SK-N-SH (cell line): ENCODE data around the gene SDHA. TPM values are rescaled to one million over a fixed set of nuclear protein-coding genes. Genes with fewer than 3 reads are reported as not detected.

Experiments
- CTCF ChIA-PET: fragments of 300-600, 350-600 bp; formaldehyde crosslinking; extraction: SDS; loops from one replicate; lab custom pipeline; 2021; lab: Yijun Ruan, JAX
- POLR2A ChIA-PET: fragments of 350-600 bp; sonication (Branson Sonifier 250); formaldehyde crosslinking; extraction: SDS; loops from one replicate; lab custom pipeline; 2020; ENCODE audit warnings: antibody characterized with exemption, inconsistent platforms; lab: Yijun Ruan, JAX
- DNase-seq: peaks from one replicate; pipeline ENCODE4 v3.0.0; 2012
- H2AFZ ChIP-seq: fragments of 200-600 bp; sonication (generic); 2 replicates; pipeline ENCODE4 v1.8.1; 2016; ENCODE audit warnings: antibody characterized with exemption, mild to moderate bottlenecking, low read depth
- H3F3A ChIP-seq: fragments of 200-600 bp; sonication (generic); replicated peaks from 2 replicates; pipeline ENCODE3; 2016; ENCODE audit warnings: antibody characterized with exemption, mild to moderate bottlenecking; ENCODE audit not compliant: insufficient read depth
- H3K27ac ChIP-seq, 2 experiments: fragments of 200-500 bp in 1 of 2; fragments of 200-600 bp in 1 of 2; sonication (Bioruptor generic) in 1 of 2; sonication (generic), shearing (Covaris generic) in 1 of 2; 2 replicates each; pipeline versions ENCODE4 v1.5.1 to v1.6.1; 2014 to 2016; ENCODE audit warnings: low read depth in 2 of 2, inconsistent platforms in 1 of 2, low read length in 1 of 2, mild to moderate bottlenecking in 1 of 2, mixed read lengths in 1 of 2
- H3K27me3 ChIP-seq: fragments of 200-600 bp; sonication (generic), shearing (Covaris generic); 2 replicates; pipeline ENCODE4 v1.6.1; 2016; ENCODE audit warnings: mixed run types; ENCODE audit not compliant: insufficient read depth
- H3K36me3 ChIP-seq, 2 experiments: fragments of 200-500 bp in 1 of 2; fragments of 200-600 bp in 1 of 2; sonication (Bioruptor generic) in 1 of 2; sonication (generic) in 1 of 2; replicated peaks in 1 of 2; 2 replicates each; pipeline versions ENCODE3 to v1.5.1; 2014 to 2016; ENCODE audit warnings: low read length in 1 of 2, mild to moderate bottlenecking in 1 of 2; ENCODE audit not compliant: insufficient read depth in 2 of 2, control insufficient read depth in 1 of 2
- H3K4me1 ChIP-seq, 2 experiments: fragments of 200-500 bp in 1 of 2; fragments of 200-600 bp in 1 of 2; sonication (Bioruptor generic) in 1 of 2; sonication (generic), shearing (Covaris generic) in 1 of 2; 2 replicates each; pipeline versions ENCODE4 v1.5.1 to v1.6.1; 2014 to 2016; ENCODE audit warnings: low read depth in 1 of 2, low read length in 1 of 2, mixed run types in 1 of 2; ENCODE audit not compliant: insufficient read depth in 2 of 2, control insufficient read depth in 1 of 2
- H3K4me2 ChIP-seq: fragments of 200-600 bp; sonication (generic), shearing (Covaris generic); 2 replicates; pipeline ENCODE4 v1.6.1; 2017; ENCODE audit warnings: mixed run types
- H3K4me3 ChIP-seq, 2 experiments: fragments of 200-500 bp in 1 of 2; fragments of 200-600 bp in 1 of 2; sonication (Bioruptor generic) in 1 of 2; sonication (generic), shearing (Covaris generic) in 1 of 2; 2 replicates each; pipeline versions ENCODE4 v1.5.1 to v1.8.1; 2014 to 2016; ENCODE audit warnings: low read depth in 2 of 2, inconsistent platforms in 1 of 2, low read length in 1 of 2, mild to moderate bottlenecking in 1 of 2, mixed read lengths in 1 of 2, moderate library complexity in 1 of 2
- H3K79me2 ChIP-seq: fragments of 200-600 bp; sonication (generic); 2 replicates; pipeline ENCODE4 v1.8.1; 2017; ENCODE audit warnings: mild to moderate bottlenecking; ENCODE audit not compliant: insufficient read depth
- H3K9ac ChIP-seq: fragments of 200-600 bp; sonication (generic); 2 replicates; pipeline ENCODE4 v1.6.1; 2017; ENCODE audit warnings: mixed run types
- H3K9me2 ChIP-seq: fragments of 200-600 bp; sonication (generic); 2 replicates; pipeline ENCODE4 v1.6.1; 2017; ENCODE audit warnings: mixed run types
- H3K9me3 ChIP-seq: fragments of 200-600 bp; sonication (generic); 2 replicates; pipeline ENCODE4 v1.6.1; 2017; ENCODE audit warnings: mixed run types, mild to moderate bottlenecking, moderate library complexity
- H4K20me1 ChIP-seq: fragments of 200-600 bp; sonication (generic); 2 replicates; pipeline ENCODE4 v1.6.1; 2017; ENCODE audit warnings: mild to moderate bottlenecking, mixed run types; ENCODE audit not compliant: insufficient read depth
- ELF1 ChIP-seq: IDR thresholded peaks from 2 replicates; pipeline ENCODE4 v1.4.0; 2012
- EZH2phosphoT487 ChIP-seq: fragments of 200-600 bp; sonication (generic); IDR thresholded peaks from 2 replicates; pipeline ENCODE4 v1.6.1; 2017; ENCODE audit warnings: low read depth, mixed run types, mild to moderate bottlenecking, antibody characterized with exemption, moderate library complexity, borderline replicate concordance
- FOXM1 ChIP-seq: IDR thresholded peaks from 2 replicates; pipeline ENCODE4 v1.4.0; 2012; ENCODE audit warnings: low read depth, mild to moderate bottlenecking
- GATA2 ChIP-seq: sonication (generic); formaldehyde crosslinking; IDR thresholded peaks from 2 replicates; pipeline ENCODE4 v1.5.0; 2020; ENCODE audit warnings: mild to moderate bottlenecking, missing genetic modification reagents
- MEF2A ChIP-seq: IDR thresholded peaks from 2 replicates; pipeline ENCODE4 v1.4.0; 2012; ENCODE audit warnings: low read depth, borderline replicate concordance
- MXI1 ChIP-seq: IDR thresholded peaks from 2 replicates; pipeline ENCODE4 v1.6.1; 2012; ENCODE audit warnings: mild to moderate bottlenecking, low read depth, low read length, improper control_type of control experiment
- NFIC ChIP-seq: IDR thresholded peaks from 2 replicates; pipeline ENCODE4 v1.4.0; 2012; ENCODE audit warnings: borderline replicate concordance
- POLR2AphosphoS5 ChIP-seq: IDR thresholded peaks from 2 replicates; pipeline ENCODE4 v1.6.1; 2012; ENCODE audit warnings: low read depth, low read length
- RXRA ChIP-seq: IDR thresholded peaks from 2 replicates; pipeline ENCODE4 v1.4.0; 2012; ENCODE audit warnings: low read depth, mild to moderate bottlenecking, borderline replicate concordance
- SIN3A ChIP-seq: IDR thresholded peaks from 2 replicates; pipeline ENCODE4 v1.6.1; 2012; ENCODE audit warnings: low read depth, mild to moderate bottlenecking, low read length, moderate library complexity, borderline replicate concordance
- SMC3 ChIP-seq: IDR thresholded peaks from 2 replicates; pipeline ENCODE4 v1.6.1; 2012; ENCODE audit warnings: low read depth, low read length, improper control_type of control experiment
- TAF1 ChIP-seq: IDR thresholded peaks from 2 replicates; pipeline ENCODE4 v1.6.1; 2012; ENCODE audit warnings: low read depth, mild to moderate bottlenecking, low read length, moderate library complexity, borderline replicate concordance
- TEAD4 ChIP-seq: IDR thresholded peaks from 2 replicates; pipeline ENCODE4 v1.4.0; 2012; ENCODE audit warnings: mild to moderate bottlenecking, borderline replicate concordance; ENCODE audit not compliant: insufficient read depth
- WGBS: methylation state at CpG from one replicate; pipeline ENCODE4 v1.1.6; 2017; ENCODE audit warnings: low lambda C conversion rate; 5-methylcytosine and 5-hydroxymethylcytosine counted together
- polyA plus RNA-seq, 3 experiments: library from polyadenylated mRNA; depleted of rRNA; stranded (reverse); fragments of >200 nt; gene quantifications; 2 replicates each; pipeline ENCODE4 v1.2.3, GENCODE V29; 2012
- TF ChIP-seq, protein P1 (sequence below): IDR thresholded peaks from 2 replicates; pipeline ENCODE4 v1.4.0; 2012; ENCODE audit warnings: low read depth
- TF ChIP-seq, protein P2 (sequence below): fragments of 150-350 bp; IDR thresholded peaks from 2 replicates; pipeline ENCODE4 v1.6.1; 2016; ENCODE audit warnings: mild to moderate bottlenecking, low read depth, low read length
- TF ChIP-seq, protein P3 (sequence below): fragments of 150-350 bp; IDR thresholded peaks from 2 replicates; pipeline ENCODE4 v1.6.1; 2017; ENCODE audit warnings: antibody characterized with exemption, low read length, low read depth, borderline replicate concordance

The SDHA gene
- polyA plus RNA-seq, 1 of the 3 experiments (the other 2 are of a cell fraction), result 106 TPM

DNA sequence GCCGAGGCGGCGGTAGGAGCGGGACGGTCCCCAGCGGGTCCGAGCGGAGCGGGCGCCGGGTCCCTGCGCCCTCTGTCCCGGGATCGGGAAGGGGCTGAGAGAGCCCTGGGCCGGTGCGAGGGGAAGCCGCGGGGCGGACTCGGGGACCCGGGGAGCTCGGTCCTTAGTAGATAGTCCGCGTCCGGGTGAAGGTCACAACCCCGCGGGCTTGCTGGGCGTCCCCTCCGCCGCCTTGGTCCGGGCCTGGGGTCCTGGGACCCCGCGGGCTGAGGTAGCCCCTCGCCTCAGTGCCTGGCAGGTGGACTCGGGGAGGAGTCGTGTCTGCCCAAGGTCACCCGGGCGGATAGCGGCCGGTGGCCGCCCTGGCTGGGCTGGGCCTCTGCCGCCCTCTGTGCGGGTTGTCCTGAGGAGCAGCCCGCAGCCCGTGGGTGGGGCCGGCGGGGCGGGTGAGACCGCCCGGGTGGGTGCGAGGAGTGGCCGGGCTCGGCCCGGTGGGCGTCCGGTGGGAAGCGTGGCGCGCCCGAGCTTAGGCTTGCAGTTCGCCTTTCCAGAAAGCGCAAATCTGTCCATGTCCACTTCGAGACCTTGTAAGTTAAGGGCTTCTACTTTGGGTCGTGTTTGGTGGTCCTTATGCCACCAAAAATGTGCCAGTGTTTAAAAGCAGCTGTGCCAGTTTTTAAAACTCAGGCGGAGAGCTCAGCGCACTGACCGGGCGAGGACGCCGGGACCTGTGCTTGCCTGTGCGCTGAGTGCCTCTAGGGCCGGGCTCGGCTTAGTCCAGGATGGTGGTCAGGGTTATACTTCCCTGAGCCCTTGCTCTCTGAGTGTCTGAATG, 554 bp downstream of the SDHA start:
- Histone ChIP-seq H3K4me2 (peak overlapping the region; percentile 84), H3F3A (peaks cover 5% of the 10 kb centered on the region), H3K79me2 (peaks cover 84% of the 10 kb centered on the region), H3K27ac (peak overlapping the region; percentile 32 to 34; a peak in 2 of 4 replicates), H3K9me3 (no peaks in the 10 kb centered on the region), H3K9me2 (no peaks in the 10 kb centered on the region), H3K27me3 (no peaks in the 10 kb centered on the region), H4K20me1 (peaks cover 53% of the 10 kb centered on the region), H3K36me3 (peaks cover 5 to 7% of the 10 kb centered on the region in 2 experiments), H2AFZ (peak overlapping the region; percentile 9; the same call in 1 of the 2 replicates), H3K9ac (peak overlapping the region; percentile 88), H3K4me1 (peaks cover 6 to 20% of the 10 kb centered on the region in 2 experiments), H3K4me3 (peak overlapping the region; percentile 60 to 91)
- peak; percentile 54 for DNase-seq
- POLR2A ChIA-PET, result no interaction called here
- 2% methylated on average over 28 of the region's 73 CpGs for WGBS
- TF ChIP-seq, protein P1, sequence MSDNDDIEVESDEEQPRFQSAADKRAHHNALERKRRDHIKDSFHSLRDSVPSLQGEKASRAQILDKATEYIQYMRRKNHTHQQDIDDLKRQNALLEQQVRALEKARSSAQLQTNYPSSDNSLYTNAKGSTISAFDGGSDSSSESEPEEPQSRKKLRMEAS, result no peak
- TF ChIP-seq MEF2A (no peak), RXRA (no peak), SMC3 (no peak), NFIC (no peak), POLR2AphosphoS5 (no peak), GATA2 (no peak), EZH2phosphoT487 (no peak)
- TF ChIP-seq, protein P2, sequence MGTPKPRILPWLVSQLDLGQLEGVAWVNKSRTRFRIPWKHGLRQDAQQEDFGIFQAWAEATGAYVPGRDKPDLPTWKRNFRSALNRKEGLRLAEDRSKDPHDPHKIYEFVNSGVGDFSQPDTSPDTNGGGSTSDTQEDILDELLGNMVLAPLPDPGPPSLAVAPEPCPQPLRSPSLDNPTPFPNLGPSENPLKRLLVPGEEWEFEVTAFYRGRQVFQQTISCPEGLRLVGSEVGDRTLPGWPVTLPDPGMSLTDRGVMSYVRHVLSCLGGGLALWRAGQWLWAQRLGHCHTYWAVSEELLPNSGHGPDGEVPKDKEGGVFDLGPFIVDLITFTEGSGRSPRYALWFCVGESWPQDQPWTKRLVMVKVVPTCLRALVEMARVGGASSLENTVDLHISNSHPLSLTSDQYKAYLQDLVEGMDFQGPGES, result no peak
- TF ChIP-seq, protein P3, sequence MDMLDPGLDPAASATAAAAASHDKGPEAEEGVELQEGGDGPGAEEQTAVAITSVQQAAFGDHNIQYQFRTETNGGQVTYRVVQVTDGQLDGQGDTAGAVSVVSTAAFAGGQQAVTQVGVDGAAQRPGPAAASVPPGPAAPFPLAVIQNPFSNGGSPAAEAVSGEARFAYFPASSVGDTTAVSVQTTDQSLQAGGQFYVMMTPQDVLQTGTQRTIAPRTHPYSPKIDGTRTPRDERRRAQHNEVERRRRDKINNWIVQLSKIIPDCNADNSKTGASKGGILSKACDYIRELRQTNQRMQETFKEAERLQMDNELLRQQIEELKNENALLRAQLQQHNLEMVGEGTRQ, result no peak
- CTCF ChIA-PET, result interaction anchor here (1.0 to 2.6 kb wide), 4 partner anchors 24 to 30 kb away, joined by 3 to 11 read pairs (median 3); no protein-coding TSS in a partner anchor

DNA sequence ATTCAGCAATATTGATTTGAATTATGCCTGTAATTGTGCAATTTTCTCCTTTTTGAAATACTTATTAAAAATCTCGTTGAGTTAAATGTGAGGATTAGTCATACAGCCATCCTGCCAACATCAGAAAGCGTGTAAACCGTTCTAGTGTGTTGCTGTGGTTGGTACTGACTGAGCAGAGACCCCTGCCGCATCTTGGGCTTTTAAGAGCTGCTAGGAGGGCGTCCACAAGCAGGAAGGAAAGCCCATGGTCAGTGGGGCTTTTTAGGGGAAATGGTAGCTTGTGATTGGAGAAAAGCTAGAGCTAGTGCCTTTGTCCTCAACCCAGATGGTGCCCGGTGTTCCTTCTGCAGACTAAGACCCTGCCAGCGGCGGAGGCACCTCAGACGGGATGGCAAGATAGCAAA, 1.3 kb downstream of the SDHA start:
- POLR2A ChIA-PET, result no interaction called here

More for the DNA sequence above, 1.3 kb downstream of the SDHA start:
- no peak for DNase-seq
- Histone ChIP-seq H3K4me2 (peak overlapping the region; percentile 84), H3K27ac (peak overlapping the region in 1 of 2 experiments; percentile 32; a peak in 1 of 4 replicates), H3K4me1 (peaks cover 6 to 20% of the 10 kb centered on the region in 2 experiments), H4K20me1 (peaks cover 57% of the 10 kb centered on the region), H2AFZ (no peak overlapping the region), H3K79me2 (peaks cover 84% of the 10 kb centered on the region), H3F3A (peaks cover 5% of the 10 kb centered on the region), H3K36me3 (peaks cover 5 to 7% of the 10 kb centered on the region in 2 experiments), H3K9me3 (no peaks in the 10 kb centered on the region), H3K9ac (peak overlapping the region; percentile 88; the same call in 1 of the 2 replicates), H3K4me3 (peak overlapping the region; percentile 60 to 91), H3K27me3 (no peaks in the 10 kb centered on the region), H3K9me2 (no peaks in the 10 kb centered on the region)
- 47% methylated on average over 9 of the region's 9 CpGs for WGBS
- CTCF ChIA-PET, result interaction anchor here (1.0 to 2.6 kb wide), 3 partner anchors 24 to 31 kb away, joined by 3 to 11 read pairs (median 3); no protein-coding TSS in a partner anchor
- no peak for TF ChIP-seq MXI1
- no peak for TF ChIP-seq RXRA
- TF ChIP-seq FOXM1, result no peak
- TF ChIP-seq TAF1, result no peak
- TF ChIP-seq SIN3A, result no peak
- TF ChIP-seq TEAD4, result no peak
- TF ChIP-seq MEF2A, result no peak
- no peak for TF ChIP-seq ELF1
